ENCODE data around the gene KCNE3. TPM values are rescaled to one million over a fixed set of nuclear protein-coding genes. Genes with fewer than 3 reads are reported as not detected.

Gene KCNE3
- total RNA-seq, 6 donors from 2014 or later = 14.3 to 33.3 (median 20.0) TPM

DNA sequence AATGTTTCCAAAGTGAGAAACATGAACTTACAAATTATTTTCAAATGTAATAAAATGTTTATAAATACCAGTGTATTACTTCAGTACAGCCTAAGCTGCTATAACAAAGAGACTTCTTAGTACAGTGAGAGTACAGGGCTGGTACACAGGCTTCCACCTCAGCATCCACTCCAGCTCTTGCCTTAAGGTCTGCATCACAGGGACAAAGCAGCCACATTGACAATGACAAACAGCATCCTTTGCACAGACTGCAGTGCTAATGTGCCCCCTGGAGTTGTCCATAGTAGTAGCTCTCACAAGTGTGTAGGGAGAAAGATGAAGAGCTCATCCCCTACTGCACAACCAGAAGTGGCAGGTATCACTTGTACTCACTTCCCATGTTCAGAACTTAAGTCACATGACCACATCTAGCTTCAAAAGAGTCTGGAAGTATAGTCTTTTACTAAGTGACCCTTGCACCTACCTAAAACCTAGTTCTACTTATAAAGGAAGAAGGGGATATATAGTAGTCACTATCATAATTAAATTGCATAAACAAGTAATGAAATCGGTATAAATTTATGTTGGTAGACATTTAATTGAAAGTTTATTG is 36.8 kb upstream of the KCNE3 start:
- ATAC-seq (ENCODE audit: low FRiP score in 2 of 2) = no peak
- 83 to 91% methylated on average over 1 of the region's 1 CpG for WGBS, 2 donors
- no peak for TF ChIP-seq POLR2AphosphoS5 (IDR thresholded peaks at IDR 0.05)
- TF ChIP-seq, protein P1, sequence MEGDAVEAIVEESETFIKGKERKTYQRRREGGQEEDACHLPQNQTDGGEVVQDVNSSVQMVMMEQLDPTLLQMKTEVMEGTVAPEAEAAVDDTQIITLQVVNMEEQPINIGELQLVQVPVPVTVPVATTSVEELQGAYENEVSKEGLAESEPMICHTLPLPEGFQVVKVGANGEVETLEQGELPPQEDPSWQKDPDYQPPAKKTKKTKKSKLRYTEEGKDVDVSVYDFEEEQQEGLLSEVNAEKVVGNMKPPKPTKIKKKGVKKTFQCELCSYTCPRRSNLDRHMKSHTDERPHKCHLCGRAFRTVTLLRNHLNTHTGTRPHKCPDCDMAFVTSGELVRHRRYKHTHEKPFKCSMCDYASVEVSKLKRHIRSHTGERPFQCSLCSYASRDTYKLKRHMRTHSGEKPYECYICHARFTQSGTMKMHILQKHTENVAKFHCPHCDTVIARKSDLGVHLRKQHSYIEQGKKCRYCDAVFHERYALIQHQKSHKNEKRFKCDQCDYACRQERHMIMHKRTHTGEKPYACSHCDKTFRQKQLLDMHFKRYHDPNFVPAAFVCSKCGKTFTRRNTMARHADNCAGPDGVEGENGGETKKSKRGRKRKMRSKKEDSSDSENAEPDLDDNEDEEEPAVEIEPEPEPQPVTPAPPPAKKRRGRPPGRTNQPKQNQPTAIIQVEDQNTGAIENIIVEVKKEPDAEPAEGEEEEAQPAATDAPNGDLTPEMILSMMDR (IDR thresholded peaks at IDR 0.05) = no peak
- no peak for TF ChIP-seq POLR2A (IDR thresholded peaks at IDR 0.05)
- TF ChIP-seq EP300 (IDR thresholded peaks at IDR 0.05) = no peak

DNA sequence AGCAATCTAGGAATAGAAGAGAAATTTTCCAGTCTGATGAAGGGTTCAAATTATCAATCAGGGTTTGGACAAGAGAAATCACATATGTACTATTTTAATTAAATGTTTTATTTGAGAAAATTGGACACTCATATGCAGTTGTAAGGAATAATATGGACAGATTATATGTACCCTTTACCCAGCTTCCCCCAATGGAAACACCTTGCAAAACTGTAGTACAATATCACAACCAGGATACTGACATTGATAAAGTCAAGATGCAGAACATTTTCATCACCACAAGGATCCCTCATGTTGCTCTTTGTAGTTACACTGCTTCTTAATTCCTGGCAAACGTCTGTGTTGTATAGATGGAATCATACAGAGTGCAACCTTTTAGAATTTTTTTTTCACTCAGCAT is 27.6 kb upstream of the KCNE3 start:
- H3K36me3 ChIP-seq = no peaks in the 10 kb centered on the region
- no peak for DNase-seq
- TF ChIP-seq, protein P1 (IDR thresholded peaks at IDR 0.05) = no peak
- TF ChIP-seq POLR2AphosphoS5 (IDR thresholded peaks at IDR 0.05) = no peak
- no peak for TF ChIP-seq POLR2A (IDR thresholded peaks at IDR 0.05)
- TF ChIP-seq EP300 (IDR thresholded peaks at IDR 0.05) = no peak
- no peaks in the 10 kb centered on the region for H3K9me3 ChIP-seq
- peaks cover 10 to 14% (median 12%) of the 10 kb centered on the region in 4 donors for H3K4me1 ChIP-seq
- no peak for ATAC-seq (ENCODE audit: low FRiP score in 2 of 2)
- H3K27me3 ChIP-seq = no peaks in the 10 kb centered on the region
- no peak overlapping the region for H3K27ac ChIP-seq
- WGBS, 2 donors = 90 to 92% methylated on average over 1 of the region's 1 CpG
- H3K4me3 ChIP-seq = no peak overlapping the region

More for the DNA sequence above, 36.8 kb upstream of the KCNE3 start:
- peaks cover 0 to 4% (median 0%) of the 10 kb centered on the region in 4 donors for H3K9me3 ChIP-seq
- H3K36me3 ChIP-seq = no peaks in the 10 kb centered on the region
- H3K4me1 ChIP-seq = no peaks in the 10 kb centered on the region
- no peak overlapping the region for H3K4me3 ChIP-seq
- no peak for DNase-seq
- no peaks in the 10 kb centered on the region for H3K27me3 ChIP-seq
- no peak overlapping the region for H3K27ac ChIP-seq

DNA sequence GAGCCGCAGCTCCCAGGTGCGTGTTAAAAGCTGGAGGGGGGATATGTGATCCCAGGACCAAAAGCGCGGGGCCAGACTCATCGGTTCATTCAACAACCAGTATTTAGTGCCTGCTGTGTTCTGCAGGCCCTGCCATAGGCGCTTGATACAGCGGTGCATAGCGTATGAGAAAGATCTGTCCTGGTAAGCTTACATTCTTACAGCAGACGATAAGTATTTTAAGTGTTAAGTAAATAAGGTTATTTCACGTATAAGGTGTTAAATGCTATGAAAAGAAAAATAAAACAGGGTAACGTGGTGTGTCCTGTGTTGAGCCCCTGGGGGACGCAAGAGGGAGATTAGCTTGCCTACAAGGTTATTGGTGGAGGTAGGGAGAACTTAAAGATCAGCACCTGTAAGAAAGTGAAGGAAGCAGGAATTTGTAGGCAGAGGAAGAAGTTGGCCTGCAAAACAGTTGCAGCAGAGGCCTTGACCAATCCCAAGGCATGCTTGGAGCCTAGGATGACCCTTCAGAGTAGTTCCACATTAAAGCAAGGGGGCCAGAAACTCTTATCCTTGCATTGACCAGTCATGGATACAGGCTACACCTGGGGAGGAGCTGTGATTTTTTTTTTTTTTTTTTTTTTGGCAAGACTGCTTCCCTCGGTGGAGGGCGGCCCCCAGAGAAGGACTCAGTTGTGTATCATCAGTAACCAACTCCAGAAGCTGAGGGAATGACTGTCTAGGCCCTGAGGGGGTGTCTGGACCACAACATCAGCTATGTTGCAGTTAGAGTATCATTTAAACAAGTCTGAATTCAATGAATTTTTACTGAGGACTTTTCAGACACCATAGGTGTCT is 26.7 kb upstream of the KCNE3 start:
- H3K27ac ChIP-seq = peak overlapping the region; percentile 94 to 99 (median 98)
- no peaks in the 10 kb centered on the region for H3K9me3 ChIP-seq
- no peaks in the 10 kb centered on the region for H3K27me3 ChIP-seq
- peaks cover 10 to 14% (median 12%) of the 10 kb centered on the region in 4 donors for H3K4me1 ChIP-seq
- peak overlapping the region; percentile 79 to 94 (median 85) for H3K4me3 ChIP-seq
- no peaks in the 10 kb centered on the region for H3K36me3 ChIP-seq
- no peak for ATAC-seq (ENCODE audit: low FRiP score in 2 of 2)
- TF ChIP-seq POLR2A (IDR thresholded peaks at IDR 0.05) (peak in 1 of 4 donors; percentile 8), POLR2AphosphoS5 (IDR thresholded peaks at IDR 0.05) (no peak)
- DNase-seq = no peak
- 12 to 21% methylated on average over 12 to 14 of the region's 14 CpGs for WGBS, 2 donors

DNA sequence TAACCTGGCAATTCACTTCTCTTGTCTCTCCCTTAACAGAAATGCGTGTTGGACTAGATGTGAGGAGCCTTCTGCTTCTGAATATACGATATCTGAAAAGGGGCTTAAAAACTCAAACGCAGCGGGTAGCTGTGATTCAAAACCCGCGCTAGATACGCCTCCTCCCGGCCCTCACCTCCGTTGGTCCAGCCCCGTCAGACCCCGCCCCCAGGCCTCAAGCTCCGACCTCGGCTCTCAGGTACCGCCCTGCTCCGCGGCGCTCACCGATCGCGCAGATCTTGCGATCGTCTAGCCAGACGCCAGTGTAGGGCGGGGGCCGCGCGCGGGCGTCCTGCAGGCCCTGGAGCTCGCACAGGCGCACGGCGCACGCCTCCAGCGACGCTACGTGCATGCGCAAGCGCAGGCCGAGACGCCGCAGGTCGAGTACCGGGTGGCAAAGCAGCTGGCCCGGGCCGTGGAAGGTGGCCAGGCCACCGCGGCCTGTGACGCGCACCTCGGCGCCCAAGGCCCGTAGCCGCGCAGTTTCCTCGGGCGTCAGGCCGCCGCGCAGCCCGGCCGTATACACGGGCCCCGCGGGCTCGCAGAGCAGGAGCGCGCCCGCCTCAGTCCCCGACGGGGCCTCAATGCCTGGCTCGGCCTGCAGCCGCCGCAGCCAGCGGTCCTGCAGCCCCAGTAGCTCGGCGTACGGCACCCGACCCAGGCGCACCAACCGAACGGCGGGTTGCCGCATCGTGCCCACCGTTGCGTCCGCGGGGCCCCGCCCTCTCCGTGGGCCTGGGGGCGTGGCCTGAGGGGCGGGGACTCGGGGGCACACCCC is 25.8 kb upstream of the KCNE3 start, which contains the start of gene LIPT2:
Gene LIPT2, minus strand, starts transcription at position 751 of the 817 bp plus-strand sequence. Its CDS starts 21 bp downstream, at position 730.
- ATAC-seq (ENCODE audit: low FRiP score in 2 of 2) (peak; percentile 99 to 100), DNase-seq (peak; percentile 98 to 99)
- H3K4me3 ChIP-seq = peak within 1 kb of the TSS; percentile 79 to 94 (median 85)
- no peak for TF ChIP-seq EP300 (IDR thresholded peaks at IDR 0.05)
- peak; percentile 47 to 76 for TF ChIP-seq POLR2AphosphoS5 (IDR thresholded peaks at IDR 0.05)
- TF ChIP-seq, protein P1 (IDR thresholded peaks at IDR 0.05) = peak in 2 of 6 experiments; percentile 40 to 53
- peak; percentile 77 to 97 (median 84) for TF ChIP-seq POLR2A (IDR thresholded peaks at IDR 0.05)
- H3K9me3 ChIP-seq = no peaks in the 10 kb centered on the region
- no peaks in the 10 kb centered on the region for H3K36me3 ChIP-seq
- H3K27me3 ChIP-seq = no peaks in the 10 kb centered on the region
- peak within 1 kb of the TSS; percentile 94 to 99 (median 98) for H3K27ac ChIP-seq
- H3K4me1 ChIP-seq = peaks cover 10 to 14% (median 12%) of the 10 kb centered on the region in 4 donors
- 0 to 1% methylated on average over 15 to 48 of the region's 94 CpGs for WGBS, 2 donors
